AG09309 (cell line): Measurements from ENCODE around the gene ZBED3.

ENCODE experiments used
- DNase-seq: peaks from one replicate; pipeline ENCODE4 v3.0.0-alpha.2; 2010; ENCODE audit warnings: low read depth
- H3K4me3 ChIP-seq: 2 replicates; pipeline ENCODE4 v1.5.1; 2011; ENCODE audit warnings: mild to moderate bottlenecking, low read depth, low read length, moderate library complexity; ENCODE audit not compliant: control insufficient read depth
- TF ChIP-seq, protein P1 (sequence below): IDR thresholded peaks from 2 replicates; pipeline ENCODE4 v1.5.1; 2011; ENCODE audit warnings: mild to moderate bottlenecking, low read depth, low read length, inconsistent platforms; ENCODE audit not compliant: insufficient read depth, control insufficient read depth; ENCODE audit errors: missing control alignments

The ZBED3 gene, protein sequence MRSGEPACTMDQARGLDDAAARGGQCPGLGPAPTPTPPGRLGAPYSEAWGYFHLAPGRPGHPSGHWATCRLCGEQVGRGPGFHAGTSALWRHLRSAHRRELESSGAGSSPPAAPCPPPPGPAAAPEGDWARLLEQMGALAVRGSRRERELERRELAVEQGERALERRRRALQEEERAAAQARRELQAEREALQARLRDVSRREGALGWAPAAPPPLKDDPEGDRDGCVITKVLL

DNA sequence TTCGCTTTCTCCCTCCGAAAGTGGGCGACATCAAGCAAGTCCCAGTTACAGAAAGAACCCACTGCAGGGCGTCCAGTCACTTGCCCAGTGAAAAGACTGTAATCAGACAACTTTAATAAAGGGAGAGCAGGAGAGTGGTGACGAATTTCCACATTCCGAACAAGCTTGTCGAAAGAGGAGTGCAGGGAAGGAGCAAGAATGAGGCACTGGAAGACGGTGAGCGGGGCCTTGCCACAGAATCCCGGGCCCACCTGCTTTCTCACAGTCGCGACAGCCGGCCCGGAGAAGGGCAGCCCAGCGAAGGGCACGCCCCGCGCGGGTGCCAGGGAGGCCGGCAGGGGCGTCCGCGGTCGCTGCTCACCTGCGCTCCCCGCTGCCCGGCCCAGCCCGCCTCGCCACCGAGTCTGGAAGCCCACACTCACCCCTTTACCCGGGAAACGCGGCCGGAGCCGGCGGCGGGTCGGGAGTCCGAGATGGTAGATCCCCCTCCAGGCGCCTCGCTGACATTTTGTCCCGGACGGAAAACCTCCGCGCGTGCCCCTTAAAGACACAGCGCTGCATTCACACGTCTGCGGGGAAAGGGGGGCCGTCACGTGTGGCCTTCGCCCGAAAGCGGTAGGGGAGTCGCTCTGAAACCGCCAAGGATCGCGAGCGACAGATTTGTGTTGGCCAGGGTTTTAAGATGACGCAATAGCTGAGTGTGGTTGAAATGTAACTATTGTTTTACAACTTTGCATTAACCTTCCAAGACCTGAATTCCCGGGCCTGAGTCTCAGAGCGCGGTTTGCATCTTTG, at the start of gene ZBED3:
TSS of gene ZBED3 (minus strand) at position 597 of the 795 bp plus-strand sequence. CDS start 9,407 bp downstream, outside the sequence.
- TF ChIP-seq, protein P1, sequence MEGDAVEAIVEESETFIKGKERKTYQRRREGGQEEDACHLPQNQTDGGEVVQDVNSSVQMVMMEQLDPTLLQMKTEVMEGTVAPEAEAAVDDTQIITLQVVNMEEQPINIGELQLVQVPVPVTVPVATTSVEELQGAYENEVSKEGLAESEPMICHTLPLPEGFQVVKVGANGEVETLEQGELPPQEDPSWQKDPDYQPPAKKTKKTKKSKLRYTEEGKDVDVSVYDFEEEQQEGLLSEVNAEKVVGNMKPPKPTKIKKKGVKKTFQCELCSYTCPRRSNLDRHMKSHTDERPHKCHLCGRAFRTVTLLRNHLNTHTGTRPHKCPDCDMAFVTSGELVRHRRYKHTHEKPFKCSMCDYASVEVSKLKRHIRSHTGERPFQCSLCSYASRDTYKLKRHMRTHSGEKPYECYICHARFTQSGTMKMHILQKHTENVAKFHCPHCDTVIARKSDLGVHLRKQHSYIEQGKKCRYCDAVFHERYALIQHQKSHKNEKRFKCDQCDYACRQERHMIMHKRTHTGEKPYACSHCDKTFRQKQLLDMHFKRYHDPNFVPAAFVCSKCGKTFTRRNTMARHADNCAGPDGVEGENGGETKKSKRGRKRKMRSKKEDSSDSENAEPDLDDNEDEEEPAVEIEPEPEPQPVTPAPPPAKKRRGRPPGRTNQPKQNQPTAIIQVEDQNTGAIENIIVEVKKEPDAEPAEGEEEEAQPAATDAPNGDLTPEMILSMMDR, result peak; percentile 17
- H3K4me3 ChIP-seq, result peak within 1 kb of the TSS; percentile 58
- peak; percentile 44 for DNase-seq

GRCh38 chr5:77133061-77133758, 46.1 kb upstream of the ZBED3 start:
- DNase-seq, result peak; percentile 92
- TF ChIP-seq, protein P1, result no peak
- H3K4me3 ChIP-seq, result no peak overlapping the region

- TF ChIP-seq, protein P1, result no peak
- DNase-seq, result no peak
- no peak overlapping the region for H3K4me3 ChIP-seq
Measured at GRCh38 chr5:77131361-77131760, 44.3 kb upstream of the ZBED3 start.

- TF ChIP-seq, protein P1, result peak; percentile 48
- DNase-seq, result no peak
- H3K4me3 ChIP-seq, result no peak overlapping the region
Measured at GRCh38 chr5:77129391-77129990, 42.4 kb upstream of the ZBED3 start.

GRCh38 chr5:77128411-77129061, 41.5 kb upstream of the ZBED3 start:
- no peak overlapping the region for H3K4me3 ChIP-seq
- TF ChIP-seq, protein P1, result no peak
- DNase-seq, result no peak

DNA sequence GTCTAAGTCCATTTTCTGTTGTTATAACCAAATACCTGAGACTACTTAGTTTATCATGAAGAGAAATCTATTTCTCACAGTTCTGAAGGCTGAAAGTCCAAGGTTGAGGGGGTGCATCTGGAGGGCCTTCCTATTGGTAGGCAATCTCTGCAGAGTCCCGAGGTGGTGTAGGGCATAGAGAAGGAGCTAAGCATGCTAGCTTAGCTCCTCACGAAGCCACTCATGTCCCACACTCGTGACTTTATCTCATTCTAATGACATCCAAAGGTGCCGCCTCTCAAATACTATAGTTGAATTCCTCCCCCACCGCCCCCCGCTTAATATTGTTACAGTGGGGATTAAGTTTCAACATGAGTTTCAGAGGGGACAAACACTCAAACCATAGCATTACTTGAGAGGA, 36.0 kb upstream of the ZBED3 start:
- H3K4me3 ChIP-seq, result no peak overlapping the region
- DNase-seq, result no peak
- TF ChIP-seq, protein P1, result no peak
